ENCODE results near the gene MPO.
A peak's percentile ranks its signal among the peaks of the same experiment; 100 is the strongest.

The MPO gene

DNA sequence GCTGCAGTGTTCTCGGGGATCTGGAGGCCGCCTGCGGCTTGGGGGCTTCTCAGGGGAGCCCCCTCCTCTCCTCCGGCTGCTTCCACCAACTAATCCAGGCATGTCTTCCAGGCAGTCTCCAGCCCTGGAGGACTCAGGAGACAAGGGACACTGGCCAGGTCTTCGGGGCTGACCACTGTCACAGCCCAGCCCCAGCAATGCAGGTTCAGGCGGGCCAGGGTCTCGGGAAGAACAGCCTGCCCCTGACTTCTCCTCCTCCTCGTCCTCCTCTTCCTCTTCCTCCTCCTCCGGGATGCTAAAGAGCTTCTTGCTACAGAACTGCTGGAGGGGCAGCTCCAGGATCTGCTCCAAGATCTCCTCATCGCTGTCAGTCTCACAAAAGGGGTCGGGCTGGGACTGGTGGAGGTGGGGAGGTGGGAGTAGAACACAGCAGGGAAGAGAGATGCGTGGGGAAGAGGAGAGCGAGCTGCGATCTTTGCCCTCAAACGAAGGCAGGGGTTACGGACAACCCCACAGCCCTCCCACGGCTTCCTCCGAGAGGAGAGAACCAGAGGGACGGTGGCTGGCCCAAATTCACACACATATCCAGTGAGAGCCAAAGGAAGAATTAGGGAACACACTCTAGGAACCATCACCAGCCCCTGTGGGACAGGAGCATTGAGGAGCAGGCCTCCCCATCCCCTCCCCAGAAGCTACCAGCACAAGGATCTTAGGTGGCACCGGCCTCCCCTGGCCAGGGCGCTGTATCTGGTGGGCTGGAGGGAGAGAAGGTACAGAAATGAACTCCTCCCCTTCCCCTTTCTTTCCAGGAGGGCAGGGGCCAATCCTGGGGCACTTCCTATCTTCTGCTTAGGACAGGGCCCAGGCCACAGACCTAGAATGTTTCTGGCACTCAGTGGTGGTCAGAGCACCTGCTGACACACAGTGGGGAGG lies 28.5 kb upstream of the MPO start:
- no peaks in the 10 kb centered on the region for H3K27me3 ChIP-seq (replicated peaks)
- in situ Hi-C loops (cut with HindIII; ENCODE audit: low pct_ligation_motif_present, low sequenced_read_pairs), result no loop called here

DNA sequence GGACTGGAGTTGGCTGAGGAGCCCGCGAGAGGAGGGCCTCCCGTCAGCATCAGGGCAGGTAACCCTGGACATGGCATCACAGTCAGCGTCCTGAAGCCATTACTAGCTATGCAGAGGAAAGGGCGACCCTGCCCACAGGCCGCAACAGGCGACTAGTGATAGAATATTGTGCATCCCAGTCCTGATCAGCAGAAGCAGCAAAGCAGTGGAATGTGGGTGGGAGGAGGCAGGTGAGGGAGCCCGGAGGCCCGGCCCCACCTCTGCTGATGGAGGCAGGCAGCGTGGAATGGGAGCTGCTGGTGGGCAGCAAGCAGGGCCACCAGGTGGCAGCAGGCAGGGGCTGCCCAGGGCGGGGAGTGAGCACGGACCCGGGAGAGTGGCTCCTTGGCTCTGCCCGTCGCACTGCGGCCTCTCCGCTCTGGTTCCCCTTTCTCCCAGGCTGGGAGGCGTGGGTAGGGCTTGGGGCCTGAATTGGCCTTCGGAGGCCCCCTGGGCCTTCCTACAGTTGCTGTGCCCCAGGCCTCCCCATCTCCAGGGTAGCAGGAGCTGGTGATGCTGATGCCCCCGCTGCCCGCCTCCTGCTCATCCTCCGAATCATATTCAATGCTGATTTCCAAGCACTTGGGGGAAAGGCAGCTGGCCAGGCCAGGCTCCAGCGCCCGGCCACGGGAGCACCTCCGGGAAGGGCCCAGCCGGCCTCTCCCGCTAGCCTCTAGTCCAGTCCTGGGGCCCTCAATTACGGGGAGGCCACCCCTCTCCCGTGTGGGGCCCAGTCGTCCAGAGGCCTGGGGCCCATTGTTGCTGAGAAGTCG lies 27.6 kb upstream of the MPO start:
- Histone ChIP-seq H3K27ac (no peak overlapping the region), H3K36me3 (replicated peaks) (no peaks in the 10 kb centered on the region), H3K4me3 (ENCODE audit: low read depth, low read length) (no peak overlapping the region), H3K27me3 (replicated peaks) (no peaks in the 10 kb centered on the region)
- peak; percentile 59 for TF ChIP-seq CTCF (IDR thresholded peaks at IDR 0.05; ENCODE audit: low read depth, low read length, missing control alignments)
- DNase-seq, result no peak
- in situ Hi-C loops (cut with HindIII; ENCODE audit: low pct_ligation_motif_present, low sequenced_read_pairs), result no loop called here

More for the DNA sequence above, 28.5 kb upstream of the MPO start:
- no peak for DNase-seq
- Histone ChIP-seq H3K36me3 (replicated peaks) (no peaks in the 10 kb centered on the region), H3K4me3 (ENCODE audit: low read depth, low read length) (no peak overlapping the region), H3K27ac (no peak overlapping the region)
- TF ChIP-seq CTCF (IDR thresholded peaks at IDR 0.05; ENCODE audit: low read depth, low read length, missing control alignments), result no peak

GRCh38 chr17:58307468-58308172 lies 26.9 kb upstream of the MPO start:
- TF ChIP-seq CTCF (IDR thresholded peaks at IDR 0.05; ENCODE audit: low read depth, low read length, missing control alignments), result no peak
- no peaks in the 10 kb centered on the region for H3K36me3 ChIP-seq (replicated peaks)
- in situ Hi-C loops (cut with HindIII; ENCODE audit: low pct_ligation_motif_present, low sequenced_read_pairs), result no loop called here
- H3K4me3 ChIP-seq (ENCODE audit: low read depth, low read length), result no peak overlapping the region
- H3K27ac ChIP-seq, result no peak overlapping the region
- no peak for DNase-seq
- no peaks in the 10 kb centered on the region for H3K27me3 ChIP-seq (replicated peaks)

DNA sequence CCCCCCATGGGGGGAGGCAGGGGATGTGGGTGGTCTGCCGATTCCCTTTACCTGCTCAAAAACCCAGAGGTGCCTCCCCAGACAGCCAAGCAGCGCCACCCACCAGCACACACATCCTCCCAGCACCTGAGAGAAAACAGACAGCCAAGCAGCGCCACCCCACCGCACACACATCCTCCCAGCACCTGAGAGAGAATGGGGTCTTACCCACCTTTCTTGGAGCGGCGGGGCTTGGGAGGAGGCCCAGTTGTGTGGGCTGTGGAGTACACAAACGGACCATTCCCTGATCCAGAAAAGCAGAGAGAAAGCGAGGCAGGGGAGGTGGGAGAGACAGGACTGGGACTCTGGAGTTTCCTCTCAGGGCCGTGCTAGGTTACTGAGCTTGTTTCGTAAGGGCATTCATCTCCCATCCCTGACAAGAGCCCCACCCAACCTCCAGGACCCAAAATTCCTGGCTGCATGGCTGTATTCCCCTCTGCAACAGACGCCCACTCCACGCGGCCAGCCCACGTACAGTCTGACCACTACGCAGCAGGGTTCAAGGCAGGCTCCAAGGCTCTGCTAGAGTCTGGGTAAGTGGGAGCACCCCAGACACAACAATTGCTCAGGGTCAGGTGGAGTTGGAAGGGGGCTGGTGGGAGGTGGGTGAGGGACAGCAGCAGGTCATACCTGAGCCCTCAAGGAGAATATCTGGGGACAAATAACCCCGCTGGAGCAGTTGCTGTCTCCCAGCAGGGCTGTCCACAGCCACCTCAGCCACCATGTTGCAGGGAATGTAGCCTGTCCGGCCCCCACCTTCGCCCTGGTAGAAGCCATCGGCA lies 25.6 kb upstream of the MPO start:
- no peak for DNase-seq
- H3K27ac ChIP-seq, result no peak overlapping the region
- H3K27me3 ChIP-seq (replicated peaks), result no peaks in the 10 kb centered on the region

More for the DNA sequence above, 25.6 kb upstream of the MPO start:
- no peak for TF ChIP-seq CTCF (IDR thresholded peaks at IDR 0.05; ENCODE audit: low read depth, low read length, missing control alignments)
- in situ Hi-C loops (cut with HindIII; ENCODE audit: low pct_ligation_motif_present, low sequenced_read_pairs), result no loop called here
- Histone ChIP-seq H3K36me3 (replicated peaks) (no peaks in the 10 kb centered on the region), H3K4me3 (ENCODE audit: low read depth, low read length) (no peak overlapping the region)

All from brain microvascular endothelial cell (primary cell).